SK-N-SH treated with all-trans-retinoic acid at 6 μM for 48 hours (cell line): ENCODE measurements around the gene EIF6.

Source experiments
- ATAC-seq: fragments of 200-7000 bp; cut with Tn5 transposase; 3 replicates; pipeline ENCODE4 v1.9.1; 2020; ENCODE audit warnings: mild to moderate bottlenecking, moderate library complexity
- BACH2 ChIP-seq: fragments of 250-450 bp; sonication (Bioruptor Pico); IDR thresholded peaks from 2 replicates; pipeline ENCODE4 v1.9.0; 2021; ENCODE audit warnings: mild to moderate bottlenecking, borderline replicate concordance
- CSDC2 ChIP-seq: fragments of 250-450 bp; sonication (Bioruptor Pico); IDR thresholded peaks from 2 replicates; pipeline ENCODE4 v1.5.0; 2020; ENCODE audit warnings: mild to moderate bottlenecking, moderate library complexity
- ESRRG ChIP-seq: fragments of 250-450 bp; sonication (Bioruptor Pico); IDR thresholded peaks from 2 replicates; pipeline ENCODE4 v1.6.1; 2021; ENCODE audit warnings: mild to moderate bottlenecking
- GLIS3 ChIP-seq: fragments of 250-450 bp; sonication (Bioruptor Pico); IDR thresholded peaks from 2 replicates; pipeline ENCODE4 v1.5.0; 2020; ENCODE audit warnings: mild to moderate bottlenecking, moderate library complexity
- ISL1 ChIP-seq: fragments of 250-450 bp; sonication (Bioruptor Pico); IDR thresholded peaks from 2 replicates; pipeline ENCODE4 v2.1.2; 2022; ENCODE audit warnings: mild to moderate bottlenecking, moderate library complexity
- OSR1 ChIP-seq: fragments of 250-450 bp; sonication (Bioruptor Pico); IDR thresholded peaks from 2 replicates; pipeline ENCODE4 v1.8.0; 2022; ENCODE audit warnings: moderate library complexity, mild to moderate bottlenecking, inconsistent platforms
- PPARA ChIP-seq: fragments of 250-450 bp; sonication (Bioruptor Pico); IDR thresholded peaks from 2 replicates; pipeline ENCODE4 v1.5.0; 2020; ENCODE audit warnings: mild to moderate bottlenecking, borderline replicate concordance
- RARB ChIP-seq: fragments of 250-450 bp; sonication (Bioruptor Pico); IDR thresholded peaks from 2 replicates; pipeline ENCODE4 v1.8.0; 2021; ENCODE audit warnings: mild to moderate bottlenecking, moderate library complexity
- SNAI2 ChIP-seq: fragments of 250-450 bp; sonication (Bioruptor Pico); IDR thresholded peaks from 2 replicates; pipeline ENCODE4 v1.5.0; 2020; ENCODE audit warnings: mild to moderate bottlenecking, moderate library complexity
- TCF4 ChIP-seq: fragments of 250-450 bp; sonication (Bioruptor Pico); IDR thresholded peaks from 2 replicates; pipeline ENCODE4 v1.8.0; 2021; ENCODE audit warnings: mild to moderate bottlenecking, moderate library complexity, borderline replicate concordance
- ZC3H10 ChIP-seq: fragments of 250-450 bp; sonication (Bioruptor Pico); IDR thresholded peaks from 2 replicates; pipeline ENCODE4 v1.5.1; 2021; ENCODE audit warnings: mild to moderate bottlenecking, moderate library complexity
- ZFP3 ChIP-seq: fragments of 250-450 bp; sonication (Bioruptor Pico); IDR thresholded peaks from 2 replicates; pipeline ENCODE4 v1.5.0; 2020; ENCODE audit warnings: mild to moderate bottlenecking, moderate library complexity
- ZFP30 ChIP-seq: fragments of 450-650 bp; formaldehyde crosslinking; IDR thresholded peaks from 2 replicates; pipeline ENCODE4 v1.5.0; 2022; ENCODE audit warnings: mild to moderate bottlenecking, moderate library complexity
- ZNF565 ChIP-seq: fragments of 450-650 bp; formaldehyde crosslinking; conservative IDR thresholded peaks from 2 replicates; pipeline ENCODE4 v1.5.0; 2020; ENCODE audit warnings: low read depth, mild to moderate bottlenecking, moderate library complexity
- ZNF8 ChIP-seq: fragments of 450-650 bp; formaldehyde crosslinking; IDR thresholded peaks from 2 replicates; pipeline ENCODE4 v1.5.0; 2020; ENCODE audit warnings: mild to moderate bottlenecking, moderate library complexity
- TF ChIP-seq, protein P1 (sequence below): fragments of 250-450 bp; sonication (Bioruptor Pico); IDR thresholded peaks from 2 replicates; pipeline ENCODE4 v1.5.1; 2021; ENCODE audit warnings: mild to moderate bottlenecking, moderate library complexity
- TF ChIP-seq, protein P2 (sequence below): fragments of 250-450 bp; sonication (Bioruptor Pico); IDR thresholded peaks from 2 replicates; pipeline ENCODE4 v1.8.0; 2020; ENCODE audit warnings: mild to moderate bottlenecking, moderate library complexity, borderline replicate concordance
- TF ChIP-seq, protein P3 (sequence below): fragments of 250-450 bp; sonication (Bioruptor Pico); IDR thresholded peaks from 2 replicates; pipeline ENCODE4 v1.8.0; 2021; ENCODE audit warnings: low read depth, mild to moderate bottlenecking, moderate library complexity, borderline replicate concordance
- TF ChIP-seq, protein P4 (sequence below): fragments of 250-450 bp; sonication (Bioruptor Pico); IDR thresholded peaks from 2 replicates; pipeline ENCODE4 v1.5.1; 2020; ENCODE audit warnings: low read depth, mild to moderate bottlenecking, moderate library complexity

The EIF6 gene

DNA sequence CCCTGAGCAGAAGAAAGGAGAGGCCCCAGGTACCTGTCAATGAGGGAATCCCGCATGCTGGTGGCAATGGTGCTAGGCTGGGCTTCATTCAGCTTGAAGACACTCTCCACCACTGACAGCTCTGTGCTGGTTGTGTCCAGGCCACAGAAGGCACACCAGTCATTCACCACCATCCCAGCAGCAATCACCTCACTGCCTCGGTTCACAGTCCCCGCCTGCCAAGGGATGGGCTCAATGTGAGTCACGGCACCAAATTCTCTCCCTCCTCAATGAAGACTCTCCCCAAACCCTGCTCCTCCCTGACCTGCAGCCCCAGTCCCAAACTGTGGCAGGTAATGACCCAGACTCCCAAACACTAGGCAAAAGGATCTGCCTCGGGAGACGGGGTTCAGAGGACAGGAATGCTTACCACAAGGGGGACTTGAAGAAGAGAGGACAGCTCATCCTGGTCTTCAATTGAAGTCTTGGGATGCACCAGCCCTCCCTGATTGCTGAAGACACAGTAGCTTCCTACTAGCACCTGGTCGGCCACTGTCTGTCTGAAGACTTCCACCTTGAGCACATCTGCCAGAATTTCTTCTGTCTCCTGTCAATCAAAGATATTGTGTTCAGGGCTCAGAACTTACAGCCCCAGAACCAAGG is 4.9 kb downstream of the EIF6 start (continued):
- TF ChIP-seq ESRRG (CRISPR knock-in tag) = no peak
- no peak for TF ChIP-seq PPARA (CRISPR knock-in tag)
- no peak for TF ChIP-seq ISL1 (CRISPR knock-in tag)
- no peak for TF ChIP-seq TCF4 (CRISPR knock-in tag)
- TF ChIP-seq RARB = no peak
- TF ChIP-seq SNAI2 (CRISPR knock-in tag) = no peak
- TF ChIP-seq, protein P1, sequence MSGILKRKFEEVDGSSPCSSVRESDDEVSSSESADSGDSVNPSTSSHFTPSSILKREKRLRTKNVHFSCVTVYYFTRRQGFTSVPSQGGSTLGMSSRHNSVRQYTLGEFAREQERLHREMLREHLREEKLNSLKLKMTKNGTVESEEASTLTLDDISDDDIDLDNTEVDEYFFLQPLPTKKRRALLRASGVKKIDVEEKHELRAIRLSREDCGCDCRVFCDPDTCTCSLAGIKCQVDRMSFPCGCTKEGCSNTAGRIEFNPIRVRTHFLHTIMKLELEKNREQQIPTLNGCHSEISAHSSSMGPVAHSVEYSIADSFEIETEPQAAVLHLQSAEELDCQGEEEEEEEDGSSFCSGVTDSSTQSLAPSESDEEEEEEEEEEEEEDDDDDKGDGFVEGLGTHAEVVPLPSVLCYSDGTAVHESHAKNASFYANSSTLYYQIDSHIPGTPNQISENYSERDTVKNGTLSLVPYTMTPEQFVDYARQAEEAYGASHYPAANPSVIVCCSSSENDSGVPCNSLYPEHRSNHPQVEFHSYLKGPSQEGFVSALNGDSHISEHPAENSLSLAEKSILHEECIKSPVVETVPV (CRISPR knock-in tag) = no peak
- no peak for TF ChIP-seq OSR1 (CRISPR knock-in tag)
- TF ChIP-seq CSDC2 = no peak
- TF ChIP-seq, protein P2, sequence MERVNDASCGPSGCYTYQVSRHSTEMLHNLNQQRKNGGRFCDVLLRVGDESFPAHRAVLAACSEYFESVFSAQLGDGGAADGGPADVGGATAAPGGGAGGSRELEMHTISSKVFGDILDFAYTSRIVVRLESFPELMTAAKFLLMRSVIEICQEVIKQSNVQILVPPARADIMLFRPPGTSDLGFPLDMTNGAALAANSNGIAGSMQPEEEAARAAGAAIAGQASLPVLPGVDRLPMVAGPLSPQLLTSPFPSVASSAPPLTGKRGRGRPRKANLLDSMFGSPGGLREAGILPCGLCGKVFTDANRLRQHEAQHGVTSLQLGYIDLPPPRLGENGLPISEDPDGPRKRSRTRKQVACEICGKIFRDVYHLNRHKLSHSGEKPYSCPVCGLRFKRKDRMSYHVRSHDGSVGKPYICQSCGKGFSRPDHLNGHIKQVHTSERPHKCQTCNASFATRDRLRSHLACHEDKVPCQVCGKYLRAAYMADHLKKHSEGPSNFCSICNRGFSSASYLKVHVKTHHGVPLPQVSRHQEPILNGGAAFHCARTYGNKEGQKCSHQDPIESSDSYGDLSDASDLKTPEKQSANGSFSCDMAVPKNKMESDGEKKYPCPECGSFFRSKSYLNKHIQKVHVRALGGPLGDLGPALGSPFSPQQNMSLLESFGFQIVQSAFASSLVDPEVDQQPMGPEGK (CRISPR knock-in tag) = no peak
- TF ChIP-seq, all 23 proteins: peak for 0

DNA sequence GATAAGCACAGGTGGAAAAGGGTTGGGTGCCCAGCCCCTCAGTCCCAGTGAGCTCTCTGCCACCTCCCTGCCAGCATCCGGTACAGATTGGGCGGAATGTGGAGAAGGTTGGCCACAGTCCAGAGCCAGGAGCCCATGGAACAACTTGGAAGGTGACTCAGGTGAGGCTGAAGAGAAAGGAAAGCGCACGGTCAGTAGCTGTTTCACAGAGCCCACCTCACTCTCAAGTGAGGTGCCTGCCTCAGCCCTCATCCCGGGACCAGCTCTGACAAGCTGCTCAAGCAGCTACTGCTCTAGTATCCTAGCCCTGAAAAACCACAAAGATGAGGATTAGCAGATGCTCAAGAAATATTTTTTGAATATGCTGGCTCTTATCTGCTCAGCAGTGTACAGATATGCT is 5.5 kb downstream of the EIF6 start:
- TF ChIP-seq ZFP30 (CRISPR knock-in tag) (no peak), TCF4 (CRISPR knock-in tag) (no peak), CSDC2 (no peak), BACH2 (no peak), SNAI2 (CRISPR knock-in tag) (no peak), ZNF565 (no peak), RARB (no peak), PPARA (CRISPR knock-in tag) (no peak), ZC3H10 (no peak), OSR1 (CRISPR knock-in tag) (no peak), ESRRG (CRISPR knock-in tag) (no peak), ZNF8 (CRISPR knock-in tag) (no peak), ISL1 (CRISPR knock-in tag) (no peak), ZFP3 (CRISPR knock-in tag) (no peak)
- TF ChIP-seq, protein P3, sequence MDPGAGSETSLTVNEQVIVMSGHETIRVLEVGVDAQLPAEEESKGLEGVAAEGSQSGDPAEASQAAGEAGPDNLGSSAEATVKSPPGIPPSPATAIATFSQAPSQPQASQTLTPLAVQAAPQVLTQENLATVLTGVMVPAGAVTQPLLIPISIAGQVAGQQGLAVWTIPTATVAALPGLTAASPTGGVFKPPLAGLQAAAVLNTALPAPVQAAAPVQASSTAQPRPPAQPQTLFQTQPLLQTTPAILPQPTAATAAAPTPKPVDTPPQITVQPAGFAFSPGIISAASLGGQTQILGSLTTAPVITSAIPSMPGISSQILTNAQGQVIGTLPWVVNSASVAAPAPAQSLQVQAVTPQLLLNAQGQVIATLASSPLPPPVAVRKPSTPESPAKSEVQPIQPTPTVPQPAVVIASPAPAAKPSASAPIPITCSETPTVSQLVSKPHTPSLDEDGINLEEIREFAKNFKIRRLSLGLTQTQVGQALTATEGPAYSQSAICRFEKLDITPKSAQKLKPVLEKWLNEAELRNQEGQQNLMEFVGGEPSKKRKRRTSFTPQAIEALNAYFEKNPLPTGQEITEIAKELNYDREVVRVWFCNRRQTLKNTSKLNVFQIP = no peak
- TF ChIP-seq, protein P4, sequence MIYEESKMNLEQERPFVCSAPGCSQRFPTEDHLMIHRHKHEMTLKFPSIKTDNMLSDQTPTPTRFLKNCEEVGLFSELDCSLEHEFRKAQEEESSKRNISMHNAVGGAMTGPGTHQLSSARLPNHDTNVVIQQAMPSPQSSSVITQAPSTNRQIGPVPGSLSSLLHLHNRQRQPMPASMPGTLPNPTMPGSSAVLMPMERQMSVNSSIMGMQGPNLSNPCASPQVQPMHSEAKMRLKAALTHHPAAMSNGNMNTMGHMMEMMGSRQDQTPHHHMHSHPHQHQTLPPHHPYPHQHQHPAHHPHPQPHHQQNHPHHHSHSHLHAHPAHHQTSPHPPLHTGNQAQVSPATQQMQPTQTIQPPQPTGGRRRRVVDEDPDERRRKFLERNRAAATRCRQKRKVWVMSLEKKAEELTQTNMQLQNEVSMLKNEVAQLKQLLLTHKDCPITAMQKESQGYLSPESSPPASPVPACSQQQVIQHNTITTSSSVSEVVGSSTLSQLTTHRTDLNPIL (CRISPR knock-in tag) = no peak
- TF ChIP-seq, protein P1 (CRISPR knock-in tag) = no peak
- no peak for ATAC-seq

DNA sequence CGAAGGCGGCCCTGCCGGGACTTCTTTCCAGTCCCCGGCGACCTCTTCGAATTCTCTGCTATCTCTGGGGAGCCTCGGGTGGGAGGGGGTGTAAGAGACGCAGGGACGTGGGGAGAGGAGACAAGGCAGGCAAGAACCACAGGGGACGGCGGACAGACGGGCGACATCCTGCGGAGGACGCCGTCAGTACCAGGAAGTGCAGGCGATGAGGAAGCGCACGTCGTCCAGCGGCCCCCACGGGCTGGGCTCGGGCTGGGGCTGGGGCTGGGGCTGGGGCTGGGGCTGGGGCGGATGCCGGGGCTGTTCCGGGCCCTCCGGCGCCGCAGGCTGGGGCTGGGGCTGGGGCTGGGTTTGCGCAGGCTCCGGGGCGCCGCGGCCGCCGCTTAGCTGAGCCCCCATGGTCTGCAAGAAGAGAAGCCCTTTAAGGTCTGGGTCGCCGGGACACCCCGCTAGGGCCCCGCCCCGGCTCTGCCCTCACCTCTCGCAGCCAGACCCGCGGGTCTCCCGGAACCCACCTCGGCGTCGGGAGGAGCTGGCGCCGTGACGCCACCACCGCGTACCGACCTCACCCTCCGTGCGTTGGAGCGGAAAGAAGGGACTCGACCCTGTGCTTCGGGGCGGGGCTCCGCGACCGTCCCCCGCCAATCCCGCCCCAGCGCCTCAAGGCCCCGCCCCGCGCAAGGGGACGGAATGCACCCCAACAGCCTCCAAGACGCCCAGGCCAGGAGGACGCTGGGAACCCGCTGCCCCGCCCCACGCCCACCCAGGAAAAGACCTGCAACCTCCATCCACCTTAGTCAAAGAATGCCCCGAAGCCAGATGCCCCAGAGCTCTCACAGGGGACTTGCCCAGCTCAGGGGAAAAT is 6.8 kb downstream of the EIF6 start, which contains the start of gene MMP24OS:
MMP24OS (minus strand) TSS at position 592 of the 865 bp plus-strand sequence; CDS start at position 399, 193 bp downstream.
- ATAC-seq = peak; percentile 92
- TF ChIP-seq GLIS3 (peak; percentile 28; the same call in 1 of the 2 replicates), ZNF565 (no peak), ESRRG (CRISPR knock-in tag) (peak; percentile 25; the same call in 1 of the 2 replicates)
- TF ChIP-seq, protein P4 (CRISPR knock-in tag) = no peak; the same call in 1 of the 2 replicates
